Hematopoietic multipotent progenitor cell treated with erythropoietin and hydrocortisone succinate and interleukin-3 and kit ligand, for 4 days (in vitro differentiated cells): ENCODE measurements around the gene RHOD.
A peak's percentile ranks its signal among the peaks of the same experiment; 100 is the strongest.

Experiments
- DNase-seq: peaks from one replicate; pipeline ENCODE4 v3.0.0-alpha.2; 2015

The RHOD gene

GRCh38 chr11:67032830-67033551 is 23.7 kb upstream of the RHOD start:
- no peak for DNase-seq

GRCh38 chr11:67033661-67034166 is 22.9 kb upstream of the RHOD start:
- no peak for DNase-seq

- no peak for DNase-seq
Observed at GRCh38 chr11:67034350-67034749, 22.3 kb upstream of the RHOD start.

GRCh38 chr11:67040147-67040546 is 16.5 kb upstream of the RHOD start:
- DNase-seq = no peak

GRCh38 chr11:67041602-67042001 is 15.0 kb upstream of the RHOD start:
- DNase-seq = no peak

GRCh38 chr11:67043572-67044349 is 12.9 kb upstream of the RHOD start:
- DNase-seq = no peak

GRCh38 chr11:67044496-67044895 is 12.2 kb upstream of the RHOD start:
- DNase-seq = peak; percentile 21

GRCh38 chr11:67045314-67045713 is 11.3 kb upstream of the RHOD start:
- DNase-seq = no peak

- DNase-seq = no peak
Observed at GRCh38 chr11:67048515-67049130, 8.0 kb upstream of the RHOD start.

- no peak for DNase-seq
Observed at GRCh38 chr11:67050139-67050538, 6.5 kb upstream of the RHOD start.

GRCh38 chr11:67051180-67051893 is 5.3 kb upstream of the RHOD start:
- no peak for DNase-seq

- no peak for DNase-seq
Observed at GRCh38 chr11:67051945-67052488, 4.6 kb upstream of the RHOD start.

- no peak for DNase-seq
Observed at GRCh38 chr11:67052891-67053290, 3.8 kb upstream of the RHOD start.

GRCh38 chr11:67053896-67054329 is 2.7 kb upstream of the RHOD start:
- peak; percentile 68 for DNase-seq

- no peak for DNase-seq
Observed at GRCh38 chr11:67054346-67054835, 2.3 kb upstream of the RHOD start.

- peak; percentile 75 for DNase-seq
Observed at GRCh38 chr11:67054836-67055523, 1.7 kb upstream of the RHOD start.

GRCh38 chr11:67055812-67056211 is 835 bp upstream of the RHOD start:
- no peak for DNase-seq

- DNase-seq = no peak
Observed at GRCh38 chr11:67057205-67057672, 592 bp downstream of the RHOD start.

GRCh38 chr11:67058506-67058905 is 1.9 kb downstream of the RHOD start:
- no peak for DNase-seq

- no peak for DNase-seq
Observed at GRCh38 chr11:67059671-67060070, 3.0 kb downstream of the RHOD start.

GRCh38 chr11:67060111-67060522 is 3.5 kb downstream of the RHOD start:
- no peak for DNase-seq
